Peyer's patch (tissue), 4 donors: ENCODE data around the gene NLRP14.

Experiments used
- POLR2A ChIP-seq, 2 donors: fragments of 450-650 bp; IDR thresholded peaks; one replicate each; pipeline ENCODE4 v1.5.1; 2017; ENCODE audit warnings: antibody characterized with exemption in 2 of 2, mild to moderate bottlenecking in 2 of 2, moderate library complexity in 2 of 2
- TF ChIP-seq, protein P1 (sequence below), 6 experiments: fragments of 450-650 bp in 4 of 6; fragments of 200-600 bp in 2 of 6; sonication (generic) in 1 of 6; IDR thresholded peaks; one replicate each; pipeline ENCODE4 v1.5.1; 2017 to 2019; ENCODE audit warnings: antibody characterized with exemption in 6 of 6, mild to moderate bottlenecking in 3 of 6, moderate library complexity in 1 of 6

DNA sequence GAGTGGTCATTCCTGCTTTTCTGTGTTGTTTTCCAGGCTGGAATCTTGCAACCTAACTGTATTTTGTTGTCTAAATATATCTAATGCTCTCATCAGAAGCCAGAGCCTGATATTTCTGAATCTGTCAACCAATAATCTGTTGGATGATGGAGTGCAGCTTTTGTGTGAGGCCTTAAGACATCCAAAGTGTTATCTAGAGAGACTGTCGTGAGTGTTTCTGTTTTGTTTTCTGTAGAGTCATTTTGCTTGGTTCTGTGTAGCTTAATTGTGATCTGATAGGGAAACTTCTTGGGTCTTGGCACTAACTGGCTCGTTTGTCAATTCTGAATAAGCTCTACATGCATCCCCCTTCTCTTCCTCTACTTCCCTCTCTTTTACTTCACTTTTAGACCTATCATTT lies 37.4 kb downstream of the NLRP14 start:
- TF ChIP-seq, protein P1, sequence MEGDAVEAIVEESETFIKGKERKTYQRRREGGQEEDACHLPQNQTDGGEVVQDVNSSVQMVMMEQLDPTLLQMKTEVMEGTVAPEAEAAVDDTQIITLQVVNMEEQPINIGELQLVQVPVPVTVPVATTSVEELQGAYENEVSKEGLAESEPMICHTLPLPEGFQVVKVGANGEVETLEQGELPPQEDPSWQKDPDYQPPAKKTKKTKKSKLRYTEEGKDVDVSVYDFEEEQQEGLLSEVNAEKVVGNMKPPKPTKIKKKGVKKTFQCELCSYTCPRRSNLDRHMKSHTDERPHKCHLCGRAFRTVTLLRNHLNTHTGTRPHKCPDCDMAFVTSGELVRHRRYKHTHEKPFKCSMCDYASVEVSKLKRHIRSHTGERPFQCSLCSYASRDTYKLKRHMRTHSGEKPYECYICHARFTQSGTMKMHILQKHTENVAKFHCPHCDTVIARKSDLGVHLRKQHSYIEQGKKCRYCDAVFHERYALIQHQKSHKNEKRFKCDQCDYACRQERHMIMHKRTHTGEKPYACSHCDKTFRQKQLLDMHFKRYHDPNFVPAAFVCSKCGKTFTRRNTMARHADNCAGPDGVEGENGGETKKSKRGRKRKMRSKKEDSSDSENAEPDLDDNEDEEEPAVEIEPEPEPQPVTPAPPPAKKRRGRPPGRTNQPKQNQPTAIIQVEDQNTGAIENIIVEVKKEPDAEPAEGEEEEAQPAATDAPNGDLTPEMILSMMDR (IDR thresholded peaks at IDR 0.05): no peak
- TF ChIP-seq POLR2A (IDR thresholded peaks at IDR 0.05): no peak
